ENCODE data around the gene WDR20. TPM values are rescaled to one million over a fixed set of nuclear protein-coding genes. Genes with fewer than 3 reads are reported as not detected.
"Not testable (repeated sequence)": the region's sequence is repeated elsewhere in the genome, so short reads cannot be mapped to it uniquely, and the experiment has no call there.

WDR20 gene
- polyA plus RNA-seq, 3 donors: 28.3 to 31.1 (median 30.4) TPM

DNA sequence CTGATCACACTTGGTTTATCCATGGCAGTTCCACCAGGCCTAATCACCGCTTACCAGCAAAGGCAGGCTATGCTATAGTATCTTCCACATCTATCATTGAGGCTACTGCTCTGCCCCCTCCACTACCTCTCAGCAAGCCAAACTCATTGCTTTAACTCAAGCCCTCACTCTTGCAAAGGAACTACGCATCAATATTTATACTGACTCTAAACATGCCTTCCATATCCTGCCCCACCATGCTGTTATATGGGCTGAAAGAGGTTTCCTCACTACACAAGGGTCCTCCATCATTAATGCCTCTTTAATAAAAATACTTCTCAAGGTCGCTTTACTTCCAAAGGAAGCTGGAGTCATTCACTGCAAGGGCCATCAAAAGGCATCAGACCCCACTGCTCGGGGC lies 104.1 kb downstream of the WDR20 start:
- DNase-seq (ENCODE audit: extremely low read depth in 1 of 11, low read depth in 9 of 11, low spot score in 4 of 11): not testable (repeated sequence)

DNA sequence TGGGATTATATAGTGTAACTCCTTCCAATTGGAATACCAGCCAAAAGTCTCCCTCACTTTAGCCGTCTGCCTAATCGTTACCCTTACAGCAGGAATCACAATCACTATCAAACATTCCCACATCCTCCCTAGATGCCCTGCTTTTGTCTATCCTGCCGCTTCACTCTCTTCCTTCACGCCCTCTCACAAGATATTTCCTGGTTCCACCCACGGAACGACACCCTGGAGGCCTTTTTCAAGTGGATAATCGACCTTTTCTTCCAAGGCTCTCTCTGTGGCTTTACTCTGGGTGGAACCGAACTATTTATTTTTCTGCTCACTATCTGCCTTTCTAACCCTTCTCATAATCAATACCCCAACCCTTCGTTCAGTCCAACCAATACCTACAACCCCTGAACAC lies 106.4 kb downstream of the WDR20 start:
- no peak for DNase-seq (ENCODE audit: extremely low read depth in 1 of 11, low read depth in 9 of 11, low spot score in 4 of 11)

DNA sequence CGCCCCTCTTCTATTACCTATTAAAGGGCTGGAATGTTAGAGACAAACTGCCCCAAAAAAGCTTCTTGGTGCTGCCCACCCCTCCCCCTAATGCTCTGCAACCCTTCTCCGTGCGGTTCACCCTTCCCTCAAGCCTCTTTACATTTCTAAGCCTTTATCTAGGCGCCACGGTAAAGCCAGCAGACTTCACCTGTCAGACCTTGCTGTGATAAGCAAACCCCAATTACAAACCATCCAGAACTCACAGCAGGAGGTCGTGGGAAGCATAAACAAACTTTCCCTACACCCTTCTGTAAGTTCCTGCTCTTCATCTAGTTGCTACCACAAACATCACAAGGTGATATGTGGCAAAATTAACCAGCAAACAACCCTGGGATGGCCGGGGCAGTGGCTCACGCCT lies 108.4 kb downstream of the WDR20 start:
- no peak for DNase-seq (ENCODE audit: extremely low read depth in 1 of 11, low read depth in 9 of 11, low spot score in 4 of 11)

- DNase-seq (ENCODE audit: extremely low read depth in 1 of 11, low read depth in 9 of 11, low spot score in 4 of 11): no peak
Measured at GRCh38 chr14:102249041-102249440, 109.3 kb downstream of the WDR20 start.

DNA sequence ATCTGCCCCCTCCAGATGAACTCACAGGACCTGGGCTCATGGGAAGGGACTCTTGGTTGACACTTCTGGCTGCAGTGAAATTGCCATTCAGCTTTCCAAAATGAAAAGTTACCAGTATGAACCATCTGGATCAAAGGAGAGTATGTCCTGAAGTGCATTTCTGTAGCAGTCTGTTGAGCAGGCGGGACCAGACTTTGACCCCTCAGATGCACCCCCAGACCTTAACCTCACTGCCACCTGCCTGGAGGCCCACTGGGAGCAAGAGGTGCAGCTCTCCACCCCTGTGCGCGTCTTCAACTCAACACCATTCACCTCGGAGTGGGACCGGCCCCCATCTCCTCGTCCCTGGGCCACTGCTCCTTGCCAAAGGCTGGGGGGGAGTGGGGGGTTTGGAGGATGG lies 110.3 kb downstream of the WDR20 start:
- DNase-seq (ENCODE audit: extremely low read depth in 1 of 11, low read depth in 9 of 11, low spot score in 4 of 11): no peak

DNA sequence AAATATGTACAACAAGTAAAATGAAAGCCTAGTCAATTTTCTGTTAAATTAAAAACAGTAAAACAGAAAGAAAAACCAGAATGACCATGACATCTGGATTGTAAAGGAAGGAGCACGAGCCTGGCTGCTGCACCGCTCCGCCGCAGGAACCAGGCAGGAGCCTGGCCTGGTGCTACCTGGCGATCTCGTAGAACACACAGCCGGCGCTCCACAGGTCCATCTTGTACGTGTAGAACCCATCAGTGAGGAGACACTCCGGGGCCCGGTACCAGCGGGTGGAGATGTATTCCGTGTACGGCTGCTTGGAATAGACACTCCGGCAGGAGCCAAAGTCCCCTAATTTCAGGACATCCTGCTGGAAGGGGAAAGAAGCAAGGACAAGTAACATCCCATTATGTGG lies 110.9 kb downstream of the WDR20 start:
- no peak for DNase-seq (ENCODE audit: extremely low read depth in 1 of 11, low read depth in 9 of 11, low spot score in 4 of 11)

DNA sequence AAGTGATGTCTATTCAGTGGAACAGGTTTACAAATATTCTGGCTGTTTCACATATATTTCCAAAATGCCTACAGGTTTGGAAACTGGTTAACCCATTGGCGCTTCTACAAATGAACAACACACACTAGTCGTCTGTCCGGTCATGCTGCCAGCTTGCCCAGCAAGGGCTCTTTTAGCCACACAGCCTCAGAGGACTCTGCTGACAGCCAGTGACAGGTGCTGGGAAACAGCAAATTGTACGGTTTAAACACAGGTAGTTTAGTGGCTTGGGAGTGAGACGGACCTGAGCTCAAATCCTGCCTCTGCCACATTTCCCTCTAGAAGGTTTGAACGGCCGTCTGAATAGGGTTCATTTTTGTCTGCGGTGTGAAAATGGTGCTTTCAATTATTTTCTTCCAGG lies 111.5 kb downstream of the WDR20 start:
- no peak for DNase-seq (ENCODE audit: extremely low read depth in 1 of 11, low read depth in 9 of 11, low spot score in 4 of 11)

DNA sequence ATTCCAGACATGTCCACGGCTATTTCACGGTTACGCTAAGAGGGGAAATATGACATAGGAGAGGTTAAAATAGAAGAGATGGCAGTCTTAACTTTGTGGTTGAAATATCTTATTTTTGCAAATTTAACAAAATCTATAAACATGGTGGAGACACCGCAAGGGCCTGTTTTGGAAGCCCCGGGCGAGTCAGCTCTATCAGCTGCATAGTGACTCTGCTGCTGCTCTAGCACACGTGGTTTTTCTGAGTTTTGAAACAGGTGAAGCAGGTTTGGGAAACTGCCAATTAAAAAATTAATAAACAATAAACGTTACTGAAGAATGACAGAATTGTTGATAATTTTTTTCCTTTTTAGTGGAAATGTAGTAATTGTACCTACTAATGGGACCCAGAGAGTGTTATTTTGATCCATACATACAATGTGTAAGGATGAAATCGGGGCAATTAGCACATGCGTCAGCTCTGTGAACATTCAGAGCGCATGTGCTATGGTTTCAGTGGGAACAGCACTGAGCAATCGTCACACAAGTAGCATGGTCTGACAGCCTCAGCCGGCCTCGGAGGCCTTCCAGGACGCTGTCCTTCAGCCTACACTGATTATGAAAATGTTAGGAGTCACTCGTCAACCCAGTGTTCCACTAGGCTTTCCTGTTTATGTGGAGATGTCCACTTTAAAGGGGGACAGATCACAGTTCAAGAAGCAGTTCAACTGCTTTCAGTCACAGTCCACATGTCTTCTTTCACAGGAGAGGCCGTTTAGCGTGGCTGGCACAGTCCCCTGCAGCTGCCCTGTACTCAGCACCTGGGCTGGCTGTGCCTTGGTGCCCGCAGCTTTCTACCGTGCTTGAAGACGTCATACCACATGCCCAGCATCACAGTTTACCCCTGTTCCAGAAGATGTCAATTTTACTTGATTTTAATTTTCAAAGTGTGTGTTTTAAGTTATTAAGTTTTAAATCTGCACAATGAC lies 113.4 kb downstream of the WDR20 start:
- DNase-seq (ENCODE audit: extremely low read depth in 1 of 11, low read depth in 9 of 11, low spot score in 4 of 11): no peak

GRCh38 chr14:102255401-102256190 lies 115.9 kb downstream of the WDR20 start:
- DNase-seq (ENCODE audit: extremely low read depth in 1 of 11, low read depth in 9 of 11, low spot score in 4 of 11): peak in 3 of 11 donors; percentile 23 to 25 (median 24)

GRCh38 chr14:102256716-102257115 lies 117.0 kb downstream of the WDR20 start:
- no peak for DNase-seq (ENCODE audit: extremely low read depth in 1 of 11, low read depth in 9 of 11, low spot score in 4 of 11)

GRCh38 chr14:102258136-102258535 lies 118.4 kb downstream of the WDR20 start:
- no peak for DNase-seq (ENCODE audit: extremely low read depth in 1 of 11, low read depth in 9 of 11, low spot score in 4 of 11)

Other genes with a start within 250 kb of the WDR20 start
- 100 to 1,000 TPM; 335 to 380 (median 342) TPM for gene DYNC1H1, start 175.3 kb upstream of the WDR20 start, polyA plus RNA-seq (ENCODE audit: insufficient read length in 3 of 3)
- gene HSP90AA1, start 52.9 kb upstream of the WDR20 start, polyA plus RNA-seq (ENCODE audit: insufficient read length in 3 of 3): 100 to 1,000 TPM; 734 to 768 (median 750) TPM
- gene MOK, start 165.3 kb downstream of the WDR20 start, polyA plus RNA-seq (ENCODE audit: insufficient read length in 3 of 3): 10 to 100 TPM; 27.2 to 39.3 (median 28.0) TPM
- gene ZNF839, start 179.8 kb downstream of the WDR20 start, polyA plus RNA-seq (ENCODE audit: insufficient read length in 3 of 3): 10 to 100 TPM; 14.6 to 22.3 (median 15.1) TPM
- 10 to 100 TPM; 31.6 to 41.9 (median 35.6) TPM for gene CINP, start 223.0 kb downstream of the WDR20 start, polyA plus RNA-seq (ENCODE audit: insufficient read length in 3 of 3)
- gene TECPR2, start 223.0 kb downstream of the WDR20 start, polyA plus RNA-seq (ENCODE audit: insufficient read length in 3 of 3): 10 to 100 TPM; 14.7 to 19.6 (median 16.8) TPM

All from renal cortex interstitium (tissue), 11 donors.